ENCODE data around the gene CYP4Z1. TPM values are rescaled to one million over a fixed set of nuclear protein-coding genes. Genes with fewer than 3 reads are reported as not detected.
"Not testable (repeated sequence)": the region's sequence is repeated elsewhere in the genome, so short reads cannot be mapped to it uniquely, and the experiment has no call there.

The CYP4Z1 gene
- total RNA-seq, 3 donors from 2014 or later: 16.2 to 26.5 (median 19.2) TPM

- H3K27ac ChIP-seq; H3K36me3 ChIP-seq; H3K4me3 ChIP-seq; intact Hi-C loops (cut with DNase I; ENCODE audit: low total_unique reads); DNase-seq (ENCODE audit: low spot score in 2 of 2); H3K9me3 ChIP-seq; H3K4me1 ChIP-seq; H3K27me3 ChIP-seq: not testable (repeated sequence)
Measured at GRCh38 chr1:47126997-47127396, 60.0 kb downstream of the CYP4Z1 start.

DNA sequence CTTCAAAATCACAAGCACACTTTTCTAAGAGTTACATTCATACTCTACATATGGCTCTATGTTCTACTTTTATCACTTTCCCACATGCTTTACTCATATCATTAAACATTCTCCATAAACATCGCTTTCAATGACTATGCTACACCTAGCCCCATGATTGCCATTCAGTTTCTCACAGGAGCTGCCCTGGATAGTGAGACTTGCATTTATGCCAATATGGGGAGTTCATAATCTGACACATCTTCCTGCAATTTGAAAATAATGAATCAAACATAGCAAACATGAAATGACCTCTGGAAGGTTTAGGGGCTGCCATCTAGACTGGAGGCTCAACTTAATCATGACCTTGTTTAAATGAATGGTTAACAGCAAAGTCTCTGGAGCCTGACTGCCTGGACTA, 61.2 kb downstream of the CYP4Z1 start:
- H3K9me3 ChIP-seq: no peaks in the 10 kb centered on the region
- no peaks in the 10 kb centered on the region for H3K27me3 ChIP-seq
- no peak for DNase-seq (ENCODE audit: low spot score in 2 of 2)
- no peaks in the 10 kb centered on the region for H3K4me1 ChIP-seq
- intact Hi-C loops (cut with DNase I; ENCODE audit: low total_unique reads): no loop called here
- H3K27ac ChIP-seq: no peak overlapping the region
- TF ChIP-seq CTCF (IDR thresholded peaks at IDR 0.05) (no peak), POLR2AphosphoS5 (IDR thresholded peaks at IDR 0.05) (no peak), POLR2A (IDR thresholded peaks at IDR 0.05) (no peak)
- H3K36me3 ChIP-seq: no peaks in the 10 kb centered on the region
- no peak overlapping the region for H3K4me3 ChIP-seq

GRCh38 chr1:47128854-47129253, 61.8 kb downstream of the CYP4Z1 start:
- H3K4me3 ChIP-seq; intact Hi-C loops (cut with DNase I; ENCODE audit: low total_unique reads); H3K9me3 ChIP-seq; H3K36me3 ChIP-seq; H3K4me1 ChIP-seq; DNase-seq (ENCODE audit: low spot score in 2 of 2); H3K27ac ChIP-seq; H3K27me3 ChIP-seq: not testable (repeated sequence)

DNA sequence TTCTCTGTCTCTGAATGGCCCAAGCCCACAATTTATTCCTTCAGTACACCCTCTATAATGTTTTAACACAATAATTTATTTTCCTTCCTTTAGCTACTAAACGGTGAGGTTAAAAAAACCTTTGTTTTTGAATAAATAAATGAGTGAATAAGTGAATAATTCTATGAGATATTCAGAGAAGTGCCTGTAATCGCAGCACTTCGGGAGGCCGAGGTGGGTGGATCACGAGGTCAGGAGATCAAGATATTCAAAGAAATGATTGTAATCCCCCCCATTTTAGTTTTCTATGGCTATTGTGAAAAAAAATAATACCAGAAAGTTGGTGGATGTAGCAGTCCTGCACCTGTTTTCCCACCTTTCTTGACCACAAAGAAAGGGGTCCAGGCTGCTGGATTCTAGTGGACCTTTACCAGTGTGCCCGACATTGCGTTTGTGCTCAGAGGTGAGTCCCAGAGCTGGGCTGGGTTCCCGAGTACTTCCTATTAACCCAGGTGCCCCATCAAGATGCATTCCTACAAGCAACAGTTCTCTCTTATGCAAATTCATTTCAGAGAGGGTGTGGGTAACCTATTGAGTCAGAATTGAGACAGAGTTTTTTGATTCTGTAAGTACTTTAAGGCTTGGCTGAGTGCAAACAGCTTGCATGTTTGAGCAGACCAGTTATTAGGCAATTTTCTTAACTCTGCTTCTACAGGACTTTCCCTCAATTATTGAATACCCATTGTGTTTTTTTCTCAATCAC, 62.6 kb downstream of the CYP4Z1 start:
- H3K4me1 ChIP-seq; H3K4me3 ChIP-seq; DNase-seq (ENCODE audit: low spot score in 2 of 2); intact Hi-C loops (cut with DNase I; ENCODE audit: low total_unique reads); H3K9me3 ChIP-seq; H3K27me3 ChIP-seq; H3K36me3 ChIP-seq; H3K27ac ChIP-seq: not testable (repeated sequence)

- intact Hi-C loops (cut with DNase I; ENCODE audit: low total_unique reads); H3K27me3 ChIP-seq; H3K4me1 ChIP-seq; H3K27ac ChIP-seq; DNase-seq (ENCODE audit: low spot score in 2 of 2); H3K36me3 ChIP-seq; H3K9me3 ChIP-seq; H3K4me3 ChIP-seq: not testable (repeated sequence)
Measured at GRCh38 chr1:47132665-47133064, 65.6 kb downstream of the CYP4Z1 start.

GRCh38 chr1:47137198-47137597, 70.2 kb downstream of the CYP4Z1 start, which contains the start of gene CYP4A22:
Gene CYP4A22, plus strand, starts transcription at chr1:47137441. Its CDS starts 45 bp downstream, at chr1:47137486.
- no peak for DNase-seq (ENCODE audit: low spot score in 2 of 2)
- no peak within 1 kb of the TSS for H3K4me3 ChIP-seq
- H3K27ac ChIP-seq: no peak within 1 kb of the TSS
- H3K4me1 ChIP-seq: no peaks in the 10 kb centered on the region
- H3K27me3 ChIP-seq: no peaks in the 10 kb centered on the region
- intact Hi-C loops (cut with DNase I; ENCODE audit: low total_unique reads): no loop called here
- H3K9me3 ChIP-seq: no peaks in the 10 kb centered on the region
- no peaks in the 10 kb centered on the region for H3K36me3 ChIP-seq
- TF ChIP-seq POLR2A (IDR thresholded peaks at IDR 0.05) (no peak), CTCF (IDR thresholded peaks at IDR 0.05) (no peak), POLR2AphosphoS5 (IDR thresholded peaks at IDR 0.05) (no peak)

GRCh38 chr1:47137925-47138615, 71.0 kb downstream of the CYP4Z1 start:
- no peak for DNase-seq (ENCODE audit: low spot score in 2 of 2)
- H3K4me1 ChIP-seq: no peaks in the 10 kb centered on the region
- no peak overlapping the region for H3K4me3 ChIP-seq
- H3K9me3 ChIP-seq: no peaks in the 10 kb centered on the region
- no peak overlapping the region for H3K27ac ChIP-seq
- H3K36me3 ChIP-seq: no peaks in the 10 kb centered on the region
- TF ChIP-seq POLR2A (IDR thresholded peaks at IDR 0.05): no peak
- TF ChIP-seq CTCF (IDR thresholded peaks at IDR 0.05): no peak
- no peak for TF ChIP-seq POLR2AphosphoS5 (IDR thresholded peaks at IDR 0.05)
- intact Hi-C loops (cut with DNase I; ENCODE audit: low total_unique reads): no loop called here
- H3K27me3 ChIP-seq: no peaks in the 10 kb centered on the region

GRCh38 chr1:47140358-47140757, 73.3 kb downstream of the CYP4Z1 start:
- H3K4me1 ChIP-seq; H3K9me3 ChIP-seq; DNase-seq (ENCODE audit: low spot score in 2 of 2); H3K4me3 ChIP-seq; H3K27ac ChIP-seq; H3K27me3 ChIP-seq; H3K36me3 ChIP-seq; intact Hi-C loops (cut with DNase I; ENCODE audit: low total_unique reads): not testable (repeated sequence)

- DNase-seq (ENCODE audit: low spot score in 2 of 2); H3K27me3 ChIP-seq; H3K4me3 ChIP-seq; H3K4me1 ChIP-seq; intact Hi-C loops (cut with DNase I; ENCODE audit: low total_unique reads); H3K36me3 ChIP-seq; H3K27ac ChIP-seq; H3K9me3 ChIP-seq: not testable (repeated sequence)
Measured at GRCh38 chr1:47143654-47144053, 76.6 kb downstream of the CYP4Z1 start.

GRCh38 chr1:47146495-47146894, 79.5 kb downstream of the CYP4Z1 start:
- DNase-seq (ENCODE audit: low spot score in 2 of 2); H3K27ac ChIP-seq; H3K36me3 ChIP-seq; intact Hi-C loops (cut with DNase I; ENCODE audit: low total_unique reads); H3K9me3 ChIP-seq; H3K27me3 ChIP-seq; H3K4me1 ChIP-seq; H3K4me3 ChIP-seq: not testable (repeated sequence)
